Ovary (tissue), 9 donors: ENCODE measurements around the gene FBN1. TPM values are rescaled to one million over a fixed set of nuclear protein-coding genes. Genes with fewer than 3 reads are reported as not detected.

ENCODE experiments used
- DNase-seq, 5 donors: peaks; one replicate each; pipeline ENCODE4 v3.0.0-alpha.2; 2019 to 2020
- H3K27ac ChIP-seq, 2 donors: fragments of 200-600 bp; one replicate each; pipeline versions ENCODE4 v1.5.1 to v1.8.0; 2019 to 2022
- H3K27me3 ChIP-seq: fragments of 200-600 bp; one replicate; pipeline ENCODE4 v1.8.0; 2022
- H3K36me3 ChIP-seq: fragments of 200-600 bp; sonication (generic); one replicate; pipeline ENCODE4 v1.5.1; 2019
- H3K4me1 ChIP-seq: one replicate; pipeline ENCODE4 v1.8.1; 2013; ENCODE audit warnings: mild to moderate bottlenecking, moderate library complexity; ENCODE audit not compliant: insufficient read depth
- H3K4me3 ChIP-seq: fragments of 200-600 bp; sonication (generic); one replicate; pipeline ENCODE4 v1.5.1; 2017
- H3K9me3 ChIP-seq, 2 donors: fragments of 200-600 bp in 1 of 2; sonication (generic) in 1 of 2; one replicate each; pipeline versions ENCODE4 v1.5.1 to v1.8.1; 2013 to 2019; ENCODE audit warnings: mild to moderate bottlenecking in 1 of 2, moderate library complexity in 1 of 2
- EP300 ChIP-seq: sonication (generic); formaldehyde crosslinking; IDR thresholded peaks from one replicate; pipeline ENCODE4 v1.6.1; 2017; ENCODE audit warnings: antibody characterized with exemption
- POLR2A ChIP-seq: fragments of 450-650 bp; IDR thresholded peaks from one replicate; pipeline ENCODE4 v1.6.1; 2017; ENCODE audit warnings: antibody characterized with exemption, mild to moderate bottlenecking, moderate library complexity
- WGBS, 3 donors: extraction: QIAGEN DNeasy Blood & Tissue Kit in 1 of 3; methylation state at CpG; one replicate each; pipeline versions ENCODE4 v1.1.5 to v1.1.7; 2013 to 2017; 5-methylcytosine and 5-hydroxymethylcytosine counted together
- intact Hi-C, 4 donors: fragments of 100-400 bp; cut with DNase I; formaldehyde crosslinking; loops; one replicate each; pipeline versions ENCODE4 v1.11.0 to v1.15.1; 2022 to 2023
- polyA plus RNA-seq, 2 donors: library from polyadenylated mRNA; stranded (reverse); fragments of 200-250 nt in 1 of 2; fragments of 350-450 nt in 1 of 2; fragmentation: Illumina TruSeq in 1 of 2; extraction: RNeasy Lipid Tissue Mini Kit (QIAGEN cat#74804) in 1 of 2; gene quantifications; one replicate each; pipeline ENCODE4 v1.2.3, GENCODE V29; 2013 to 2014
- total RNA-seq, 7 donors: library from RNA; depleted of rRNA in 2 of 7; stranded (reverse); fragments of >200 nt in 2 of 7; fragmentation: NEBNext Ultra II Directional in 3 of 7; extraction: Animal tissue kit (Norgen Biotek cat#: 25700) in 3 of 7; gene quantifications; one replicate each; pipeline versions ENCODE4 v1.1.0 to v1.2.4, GENCODE V29; 2016 to 2023
- TF ChIP-seq, protein P1 (sequence below), 3 donors: fragments of 450-650 bp in 2 of 3; fragments of 200-600 bp in 1 of 3; IDR thresholded peaks; one replicate each; pipeline versions ENCODE4 v1.5.1 to v1.8.0; 2016 to 2022; ENCODE audit warnings: antibody characterized with exemption in 3 of 3, mild to moderate bottlenecking in 1 of 3
- donor health status: DM: no; HTN: no; CAD: no; lungs with moderate emphysema.
- donor health status: DM: no; HTN: no; CAD: no.
- donor health status: Bipolar disorder and iron deficiency.
- donor health status: DM: yes; HTN: yes; CAD: no.
- donor health status: DM: no; HTN: no; CAD: no.
- donor health status: DM: yes; HTN: yes; CAD: no.

The FBN1 gene
- total and polyA plus RNA-seq, 9 donors, result 62.5 to 159 (median 97.4) TPM

- no peaks in the 10 kb centered on the region for H3K36me3 ChIP-seq
- peaks cover 23% of the 10 kb centered on the region for H3K4me1 ChIP-seq
- no peak overlapping the region for H3K27ac ChIP-seq
- intact Hi-C loops, result no loop called here
- H3K9me3 ChIP-seq, result no peaks in the 10 kb centered on the region
- H3K4me3 ChIP-seq, result no peak overlapping the region
- TF ChIP-seq POLR2A (no peak), EP300 (no peak)
- TF ChIP-seq, protein P1, sequence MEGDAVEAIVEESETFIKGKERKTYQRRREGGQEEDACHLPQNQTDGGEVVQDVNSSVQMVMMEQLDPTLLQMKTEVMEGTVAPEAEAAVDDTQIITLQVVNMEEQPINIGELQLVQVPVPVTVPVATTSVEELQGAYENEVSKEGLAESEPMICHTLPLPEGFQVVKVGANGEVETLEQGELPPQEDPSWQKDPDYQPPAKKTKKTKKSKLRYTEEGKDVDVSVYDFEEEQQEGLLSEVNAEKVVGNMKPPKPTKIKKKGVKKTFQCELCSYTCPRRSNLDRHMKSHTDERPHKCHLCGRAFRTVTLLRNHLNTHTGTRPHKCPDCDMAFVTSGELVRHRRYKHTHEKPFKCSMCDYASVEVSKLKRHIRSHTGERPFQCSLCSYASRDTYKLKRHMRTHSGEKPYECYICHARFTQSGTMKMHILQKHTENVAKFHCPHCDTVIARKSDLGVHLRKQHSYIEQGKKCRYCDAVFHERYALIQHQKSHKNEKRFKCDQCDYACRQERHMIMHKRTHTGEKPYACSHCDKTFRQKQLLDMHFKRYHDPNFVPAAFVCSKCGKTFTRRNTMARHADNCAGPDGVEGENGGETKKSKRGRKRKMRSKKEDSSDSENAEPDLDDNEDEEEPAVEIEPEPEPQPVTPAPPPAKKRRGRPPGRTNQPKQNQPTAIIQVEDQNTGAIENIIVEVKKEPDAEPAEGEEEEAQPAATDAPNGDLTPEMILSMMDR (IDR thresholded peaks at IDR 0.05), result no peak
- 94 to 98% (median 96%) methylated on average over 2 of the region's 2 CpGs for WGBS, 3 donors
- DNase-seq, result no peak
- H3K27me3 ChIP-seq, result no peaks in the 10 kb centered on the region
Measured at GRCh38 chr15:48409623-48410022, 235.9 kb downstream of the FBN1 start.

DNA sequence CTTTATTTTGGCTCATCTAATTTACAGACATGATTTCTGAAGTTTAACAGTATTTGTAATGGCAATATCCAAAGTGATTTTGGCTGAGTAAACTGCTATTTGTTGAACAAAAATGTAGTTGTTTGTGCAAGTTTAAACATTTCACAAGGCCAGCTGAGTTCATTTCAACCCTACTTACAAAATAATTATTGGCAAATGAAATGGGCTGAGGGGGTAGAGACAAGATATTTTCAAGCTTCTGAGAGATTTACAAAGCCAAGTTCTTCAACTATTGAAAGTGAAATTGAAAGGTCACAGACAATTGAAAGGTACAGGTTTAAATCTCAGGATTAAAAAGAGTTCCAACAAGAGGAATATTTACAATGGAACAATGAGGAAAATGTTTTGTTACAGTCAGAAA, 237.2 kb downstream of the FBN1 start:
- peaks cover 18% of the 10 kb centered on the region for H3K4me1 ChIP-seq

DNA sequence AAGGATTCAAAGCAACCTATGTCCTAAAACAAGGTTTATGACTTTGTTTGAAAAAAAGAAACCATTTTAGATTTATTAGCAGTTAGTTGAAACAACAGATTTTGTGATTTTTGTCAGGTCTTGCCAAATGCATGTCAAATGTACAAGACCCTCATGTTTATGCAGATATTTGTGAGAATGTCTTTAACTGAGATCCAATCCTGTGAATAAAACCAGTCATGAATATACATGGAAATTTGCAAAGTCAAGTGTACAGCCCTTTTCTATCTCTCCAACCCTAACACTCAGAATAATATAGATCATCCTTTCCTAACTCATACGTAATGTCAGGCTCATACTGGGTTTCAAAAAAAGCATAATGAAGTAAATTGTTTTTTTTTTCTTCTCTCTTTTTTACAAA, 237.9 kb downstream of the FBN1 start:
- H3K9me3 ChIP-seq, result no peaks in the 10 kb centered on the region
- no peaks in the 10 kb centered on the region for H3K27me3 ChIP-seq
- H3K27ac ChIP-seq, result peak overlapping the region in 1 of 2 donors; percentile 6
- 77 to 86% (median 81%) methylated on average over 1 of the region's 1 CpG for WGBS, 3 donors
- H3K4me1 ChIP-seq, result peaks cover 14% of the 10 kb centered on the region
- DNase-seq, result no peak
- no peak overlapping the region for H3K4me3 ChIP-seq
- H3K36me3 ChIP-seq, result no peaks in the 10 kb centered on the region
- intact Hi-C loops, result no loop called here
- TF ChIP-seq POLR2A (no peak), EP300 (no peak)
- TF ChIP-seq, protein P1 (IDR thresholded peaks at IDR 0.05), result no peak

More for the DNA sequence above, 237.2 kb downstream of the FBN1 start:
- H3K4me3 ChIP-seq, result no peak overlapping the region
- H3K9me3 ChIP-seq, result no peaks in the 10 kb centered on the region
- TF ChIP-seq, protein P1 (IDR thresholded peaks at IDR 0.05), result no peak
- no peak for TF ChIP-seq EP300
- no peak for TF ChIP-seq POLR2A
- H3K27ac ChIP-seq, result peak overlapping the region in 1 of 2 donors; percentile 6
- DNase-seq, result no peak
- no peaks in the 10 kb centered on the region for H3K27me3 ChIP-seq
- intact Hi-C loops, result no loop called here
- H3K36me3 ChIP-seq, result no peaks in the 10 kb centered on the region

GRCh38 chr15:48406911-48407310, 238.6 kb downstream of the FBN1 start:
- intact Hi-C loops, result no loop called here
- Histone ChIP-seq H3K4me1 (peaks cover 11% of the 10 kb centered on the region), H3K4me3 (no peak overlapping the region), H3K27me3 (no peaks in the 10 kb centered on the region), H3K27ac (peak overlapping the region in 1 of 2 donors; percentile 21), H3K9me3 (no peaks in the 10 kb centered on the region), H3K36me3 (no peaks in the 10 kb centered on the region)
- no peak for TF ChIP-seq EP300
- TF ChIP-seq POLR2A, result no peak
- TF ChIP-seq, protein P1 (IDR thresholded peaks at IDR 0.05), result no peak
- DNase-seq, result no peak
- WGBS, 3 donors, result 89 to 95% (median 94%) methylated on average over 1 of the region's 1 CpG
